D341Med (cell line): ENCODE results near the gene DOCK9.
A peak's percentile ranks its signal among the peaks of the same experiment; 100 is the strongest.
"Not testable (repeated sequence)": the region's sequence is repeated elsewhere in the genome, so short reads cannot be mapped to it uniquely, and the experiment has no call there.

Experiments
- DNase-seq: peaks from one replicate; pipeline ENCODE4 v3.0.0; 2012; ENCODE audit warnings: low spot score

The DOCK9 gene

DNA sequence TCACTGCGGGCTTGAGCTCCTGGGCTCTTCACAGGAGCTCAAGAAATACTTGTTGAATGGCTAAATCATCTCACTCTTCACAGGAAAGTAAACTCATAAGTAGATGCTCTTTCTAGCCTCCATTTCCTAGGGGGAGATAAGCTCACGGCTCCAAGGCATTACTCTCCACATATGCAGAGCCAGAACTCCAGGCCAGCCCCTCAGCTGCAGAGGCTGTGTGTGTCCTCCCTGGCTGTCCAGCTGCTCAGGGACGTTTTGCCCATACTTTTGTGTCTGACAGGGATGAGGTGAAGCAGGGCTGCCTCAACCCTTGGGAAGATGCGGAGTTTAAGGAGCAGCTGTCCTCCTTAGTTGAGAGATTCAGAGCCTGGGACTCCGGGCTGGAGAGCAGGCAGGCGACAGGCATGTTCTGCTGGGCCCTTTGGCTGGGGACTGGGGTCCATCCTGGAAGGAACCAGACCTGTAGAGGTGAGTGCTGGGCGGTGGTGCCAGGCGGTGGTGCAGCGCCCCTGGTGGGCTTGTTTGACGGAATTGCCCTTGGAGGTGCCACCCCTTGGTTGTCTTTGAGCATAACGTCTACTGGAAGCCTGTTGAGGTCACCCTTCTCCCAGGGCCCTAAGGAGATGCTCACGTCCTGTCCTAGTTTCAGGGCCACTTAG, 204.9 kb downstream of the DOCK9 start:
- no peak for DNase-seq

DNA sequence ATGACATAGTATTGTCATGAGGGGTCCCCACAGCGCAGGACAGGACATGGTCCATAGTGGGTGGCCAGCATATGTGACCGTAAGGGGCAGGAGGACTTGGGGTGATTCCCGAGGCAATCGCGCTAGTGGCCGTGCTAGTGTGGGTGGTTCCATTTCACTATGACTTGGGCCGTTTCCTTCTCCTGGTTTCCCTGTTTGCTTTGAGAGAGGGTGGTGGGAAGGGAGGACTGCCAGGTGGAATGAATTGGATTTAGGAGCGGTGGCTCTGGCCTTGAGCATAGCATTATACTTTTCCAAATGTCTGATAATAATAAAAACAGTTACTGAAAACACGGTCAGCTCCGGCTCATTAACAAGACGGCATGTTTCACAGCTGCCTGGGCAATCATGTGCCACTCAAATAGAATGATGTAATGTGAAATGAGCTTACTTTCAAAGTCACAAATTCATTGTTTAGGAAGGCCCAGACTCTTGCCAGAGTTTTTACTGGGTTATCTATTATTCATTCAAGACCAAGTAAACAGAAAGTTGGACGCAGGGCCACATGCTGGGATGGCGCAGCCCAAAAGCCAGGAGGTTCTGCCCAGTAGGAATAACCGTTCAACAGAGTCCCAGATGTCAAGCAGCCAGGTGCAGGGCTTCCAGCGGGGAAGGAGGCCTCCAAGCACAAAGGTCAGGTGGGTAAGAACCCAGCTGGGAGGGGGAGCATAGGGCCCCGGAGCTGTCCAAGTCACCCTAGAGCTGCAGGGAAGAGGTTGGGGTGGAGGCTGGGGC, 205.8 kb downstream of the DOCK9 start:
- no peak for DNase-seq

DNA sequence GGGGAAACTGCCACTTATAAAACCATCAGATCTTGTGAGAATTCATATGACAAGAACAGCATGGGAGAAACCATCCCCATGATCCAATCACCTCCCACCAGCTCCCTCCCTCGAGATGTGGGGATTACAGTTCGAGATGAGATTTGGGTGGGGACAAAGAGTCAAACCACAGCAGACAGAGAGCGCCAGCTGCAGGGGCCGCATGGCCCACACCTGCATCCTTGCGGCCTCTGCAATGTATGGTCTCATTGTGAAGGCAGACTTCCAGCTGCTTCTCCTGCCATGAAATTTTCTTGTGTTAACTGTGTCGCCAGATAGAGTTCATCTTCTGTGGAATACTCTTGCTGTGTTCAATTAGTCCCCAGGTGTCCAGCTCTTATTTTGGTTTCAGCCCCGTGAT, 208.1 kb downstream of the DOCK9 start:
- no peak for DNase-seq

DNA sequence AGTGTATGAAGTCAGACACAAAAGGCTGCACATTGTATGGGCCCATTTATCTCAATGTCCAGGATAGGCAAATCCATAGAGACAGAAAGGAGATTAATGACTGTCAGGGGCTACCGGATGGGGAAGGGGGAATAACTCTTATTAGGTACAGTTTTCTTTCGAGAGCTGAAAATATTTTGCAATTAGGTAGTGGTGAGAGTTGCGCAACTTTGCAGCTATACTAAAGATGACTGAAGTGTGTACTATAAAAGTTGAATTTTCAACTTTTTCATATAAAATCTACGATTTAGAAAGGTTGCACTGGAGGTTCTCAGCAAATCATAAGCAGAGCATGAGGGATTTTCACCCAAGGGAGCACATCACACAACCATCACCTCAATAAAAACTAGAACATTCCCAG, 209.3 kb downstream of the DOCK9 start:
- no peak for DNase-seq

GRCh38 chr13:98766697-98767096, 211.2 kb downstream of the DOCK9 start:
- DNase-seq = no peak

DNA sequence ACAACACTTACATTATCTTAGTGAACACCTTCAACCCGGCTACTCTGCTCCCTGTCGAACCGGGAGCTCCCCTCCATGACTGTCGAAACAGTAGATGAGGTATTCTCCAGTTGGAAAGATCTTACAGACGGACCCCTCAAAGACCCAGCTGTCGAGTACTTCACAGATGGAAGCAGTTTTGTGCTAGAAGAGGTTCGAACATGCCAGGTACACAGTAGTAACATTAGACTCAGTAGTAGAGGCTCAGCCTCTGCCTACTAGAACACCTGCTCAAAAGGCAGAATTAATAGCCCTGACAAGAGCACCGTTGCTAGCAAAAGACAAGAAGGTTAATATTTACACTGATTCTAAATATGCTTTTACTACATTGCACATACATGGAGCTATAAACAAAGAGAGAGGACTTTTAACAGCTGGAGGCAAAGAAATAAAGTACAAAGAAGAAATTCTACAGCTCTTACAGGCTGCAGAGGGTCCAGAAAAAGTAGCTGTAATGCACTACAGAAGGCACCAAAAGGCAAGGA, 211.8 kb downstream of the DOCK9 start:
- DNase-seq = no peak

DNA sequence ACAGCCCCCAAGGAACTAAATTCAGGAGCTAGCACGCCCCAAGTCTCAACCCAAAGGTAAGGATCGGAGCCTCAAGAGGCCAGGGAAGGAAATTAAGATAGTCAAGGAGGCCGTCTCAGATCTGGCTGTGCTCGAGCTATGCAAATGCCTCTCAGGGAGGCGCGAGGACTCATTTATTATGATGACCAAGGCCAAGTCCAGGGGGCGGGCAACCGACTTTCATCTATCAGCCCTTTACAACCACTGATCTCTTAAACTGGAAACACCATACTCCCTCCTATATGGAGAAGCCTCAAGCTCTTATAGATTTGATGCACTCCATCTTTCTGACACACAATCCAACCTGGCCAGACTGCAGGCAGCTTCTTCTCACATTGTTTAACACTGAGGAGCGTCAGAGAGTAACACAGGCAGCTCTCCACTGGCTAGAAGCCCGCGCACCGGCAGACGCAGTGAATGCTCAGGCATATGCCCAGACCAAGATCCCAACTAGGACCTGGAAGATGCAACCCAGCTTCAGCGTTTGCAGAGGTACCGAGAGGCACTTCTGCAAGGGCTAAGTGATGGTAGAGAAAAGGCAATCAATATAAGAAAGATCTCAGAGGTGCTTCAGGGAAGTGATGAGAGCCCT, 215.8 kb downstream of the DOCK9 start:
- DNase-seq = no peak

DNA sequence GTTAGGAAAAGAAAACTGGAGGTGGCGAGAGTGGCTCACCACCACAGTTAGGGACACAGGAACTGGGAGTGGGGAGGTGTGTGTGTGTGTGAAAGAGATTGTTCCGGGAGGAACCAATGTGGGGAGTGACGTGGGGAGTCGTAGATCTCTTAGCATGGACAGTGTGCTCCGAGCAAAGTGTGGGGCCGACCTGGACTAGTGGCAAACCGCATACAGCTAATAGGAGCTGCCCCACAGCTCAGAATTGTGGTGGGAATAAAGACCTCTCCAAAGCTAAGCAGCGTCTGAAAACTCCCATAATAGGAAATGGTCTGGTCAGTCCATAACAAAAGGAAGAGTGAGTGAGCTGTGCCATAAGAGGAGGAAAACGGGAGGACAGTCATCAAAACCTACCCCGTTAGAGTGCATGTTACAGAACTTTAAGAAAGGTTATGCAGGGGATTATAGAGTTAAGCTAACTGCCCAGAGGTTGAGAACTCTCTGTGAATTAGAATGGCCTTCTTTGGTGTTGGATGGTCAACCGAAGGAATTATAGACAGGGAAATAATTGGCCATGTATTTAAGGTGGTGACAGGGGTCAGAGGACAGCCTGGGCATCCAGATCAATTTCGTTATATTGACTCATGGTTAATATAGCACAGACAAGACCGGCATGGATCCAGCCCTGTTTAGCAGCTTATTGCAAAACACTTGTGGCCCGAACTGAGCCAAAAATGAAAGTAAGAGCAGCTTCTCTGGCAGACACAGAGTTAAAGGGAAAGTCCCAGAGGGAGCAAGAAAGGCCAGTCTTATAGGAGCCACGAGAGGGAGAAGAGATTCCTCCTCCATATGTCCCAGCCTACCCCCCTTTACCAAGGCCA, 216.5 kb downstream of the DOCK9 start:
- no peak for DNase-seq

DNA sequence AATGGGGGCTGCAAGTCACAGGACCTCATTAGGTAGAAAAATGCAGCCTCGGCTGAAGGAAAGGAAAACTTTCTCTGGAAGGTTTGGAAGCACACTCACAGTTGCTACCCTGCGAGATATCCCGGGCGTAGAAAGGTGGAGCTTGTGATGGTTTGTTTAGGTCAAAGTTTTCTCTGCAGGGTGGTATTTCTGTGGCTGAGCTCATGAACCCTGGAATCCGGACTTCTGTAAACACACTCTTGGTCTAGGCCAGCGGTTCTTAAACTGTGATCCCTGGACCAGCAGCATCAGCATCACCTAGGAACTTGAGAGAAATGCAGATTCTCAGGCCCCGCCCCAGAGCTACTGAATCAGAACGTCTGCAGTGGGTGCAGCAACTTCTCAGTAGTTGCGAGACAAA, 222.1 kb downstream of the DOCK9 start:
- no peak for DNase-seq

DNA sequence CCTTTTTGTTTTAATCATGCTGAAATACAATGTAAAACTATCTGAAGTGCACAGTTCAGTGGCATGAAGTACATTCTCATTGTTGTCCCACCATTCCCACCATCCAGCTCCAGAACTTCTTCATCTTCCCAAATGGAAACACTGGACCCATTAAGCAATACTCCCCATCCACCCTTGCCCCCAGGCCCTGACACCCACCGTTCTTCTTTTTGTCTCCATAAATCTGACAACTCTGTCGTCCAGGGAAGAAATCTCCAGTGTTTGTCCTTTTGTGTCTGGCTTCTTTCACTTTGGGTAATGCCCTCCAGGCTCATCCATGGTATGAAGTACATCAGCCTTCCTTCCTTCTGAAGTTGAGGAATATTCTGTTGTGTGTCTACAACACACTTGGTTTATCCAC, 222.7 kb downstream of the DOCK9 start:
- DNase-seq = no peak

- not testable (repeated sequence) for DNase-seq
Observed at GRCh38 chr13:98754468-98754867, 223.4 kb downstream of the DOCK9 start.

DNA sequence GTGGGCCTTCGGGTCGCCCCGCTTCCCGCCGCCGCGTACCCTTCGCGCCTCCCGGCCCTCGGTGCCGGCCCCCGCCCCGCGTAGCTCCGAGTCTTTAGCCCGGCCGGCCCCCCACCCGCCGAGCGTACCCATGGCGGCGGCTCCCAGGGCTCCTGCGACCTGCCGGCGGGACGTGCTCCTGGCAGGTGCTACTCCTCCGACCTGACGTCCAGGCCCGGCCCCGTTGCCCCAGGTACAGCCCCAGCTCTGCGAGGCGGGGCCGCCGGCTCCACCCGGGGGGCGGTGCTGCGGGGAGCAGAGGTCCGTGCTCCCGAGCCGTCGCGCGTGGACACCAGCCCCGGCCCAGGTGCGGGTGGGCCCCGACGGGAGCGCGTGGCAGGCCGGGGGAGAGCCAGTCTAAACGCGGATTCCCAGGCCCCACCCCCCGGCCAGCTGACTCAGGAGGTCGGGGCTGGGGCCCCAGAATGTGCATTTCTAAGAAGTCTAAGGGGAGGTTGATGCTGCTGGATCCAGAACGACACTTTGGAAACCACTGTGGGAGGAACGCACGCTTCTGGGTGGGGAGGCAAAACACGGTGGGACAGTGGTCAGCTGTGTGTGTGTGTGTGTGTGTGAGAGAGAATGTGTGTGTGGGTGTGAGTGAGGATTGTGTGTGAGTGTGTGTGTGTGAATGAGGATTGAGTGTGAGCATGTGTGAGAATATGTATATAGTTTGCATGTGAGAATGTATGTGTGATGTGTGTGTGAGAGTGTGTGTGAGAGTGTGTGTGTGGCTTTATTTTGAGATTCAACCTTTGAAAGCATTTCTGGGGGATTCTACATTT, 225.2 kb downstream of the DOCK9 start, which contains the start of gene SLC15A1:
TSS of gene SLC15A1 (minus strand) at position 206 of the 824 bp plus-strand sequence. CDS start at position 132, 74 bp downstream.
- peak; percentile 71 for DNase-seq

- peak; percentile 47 for DNase-seq
Observed at GRCh38 chr13:98751861-98752466, 225.9 kb downstream of the DOCK9 start.

- no peak for DNase-seq
Observed at GRCh38 chr13:98751367-98751782, 226.5 kb downstream of the DOCK9 start.

- no peak for DNase-seq
Observed at GRCh38 chr13:98749501-98749900, 228.4 kb downstream of the DOCK9 start.

GRCh38 chr13:98746968-98747367, 230.9 kb downstream of the DOCK9 start:
- DNase-seq = no peak
